Neural cell (in vitro differentiated cells): ENCODE measurements around the gene SMARCB1.

Experiments used
- CTCF ChIP-seq: fragments of 450-650 bp; IDR thresholded peaks from 2 replicates; pipeline ENCODE4 v1.5.1; 2014; ENCODE audit warnings: antibody characterized with exemption, mild to moderate bottlenecking, moderate library complexity; ENCODE audit not compliant: poor library complexity, severe bottlenecking
- EP300 ChIP-seq: fragments of 450-650 bp; conservative IDR thresholded peaks from 2 replicates; pipeline ENCODE4 v1.6.1; 2014; ENCODE audit warnings: antibody characterized with exemption, mild to moderate bottlenecking, moderate library complexity; ENCODE audit not compliant: poor library complexity, severe bottlenecking
- EZH2 ChIP-seq: fragments of 200-600, 300-800 bp; shearing (Covaris generic), sonication (generic); IDR thresholded peaks from 2 replicates; pipeline ENCODE4 v1.6.1; 2014; ENCODE audit warnings: antibody characterized with exemption, low read length, borderline replicate concordance, mild to moderate bottlenecking; ENCODE audit not compliant: insufficient read depth, poor library complexity, severe bottlenecking
- POLR2AphosphoS5 ChIP-seq: IDR thresholded peaks from 2 replicates; pipeline ENCODE4 v1.6.1; 2012
- RAD21 ChIP-seq: fragments of 450-650 bp; conservative IDR thresholded peaks from 2 replicates; pipeline ENCODE4 v1.6.1; 2014; ENCODE audit warnings: antibody characterized with exemption, mild to moderate bottlenecking, moderate library complexity
- SMC3 ChIP-seq: fragments of 450-650 bp; conservative IDR thresholded peaks from 2 replicates; pipeline ENCODE4 v1.6.1; 2014; ENCODE audit warnings: antibody characterized with exemption, mild to moderate bottlenecking, moderate library complexity; ENCODE audit not compliant: poor library complexity

GRCh38 chr22:23817146-23817545 is 30.4 kb downstream of the SMARCB1 start:
- no peak for TF ChIP-seq CTCF
- TF ChIP-seq POLR2AphosphoS5: no peak
- no peak for TF ChIP-seq EZH2
- no peak for TF ChIP-seq SMC3
- TF ChIP-seq RAD21: no peak
- TF ChIP-seq EP300: no peak
